ENCODE measurements around the gene KCTD5. TPM values are rescaled to one million over a fixed set of nuclear protein-coding genes. Genes with fewer than 3 reads are reported as not detected.

The KCTD5 gene
- polyA plus RNA-seq, 1 donor from 2014 or later, result 42.7 TPM

DNA sequence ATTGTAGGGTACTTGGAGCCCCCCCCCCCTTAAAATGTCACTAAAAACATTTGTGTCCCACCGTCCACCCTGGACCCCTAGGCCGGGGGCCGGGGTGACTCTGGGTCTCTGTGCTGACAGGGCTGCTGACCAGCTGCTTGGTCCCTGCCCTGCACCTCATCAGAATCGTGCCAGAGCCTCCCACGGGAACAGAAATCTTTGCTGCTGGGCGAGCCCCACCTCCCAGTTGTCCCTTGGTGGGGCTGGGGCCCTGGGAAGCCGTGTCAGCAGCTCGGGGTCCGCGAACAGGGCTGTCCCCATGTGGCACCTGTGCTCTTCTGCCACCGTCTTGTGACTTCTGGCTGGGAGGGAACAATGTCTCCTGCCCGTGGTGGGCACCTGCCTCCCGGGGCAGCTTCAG is 18.5 kb downstream of the KCTD5 start:
- no peaks in the 10 kb centered on the region for H4K20me1 ChIP-seq (ENCODE audit: insufficient read depth)
- H2AFZ ChIP-seq (ENCODE audit: low read depth, low read length), result no peak overlapping the region
- no peak for TF ChIP-seq EP300 (conservative IDR thresholded peaks at IDR 0.05; ENCODE audit: poor library complexity, severe bottlenecking)
- TF ChIP-seq, protein P1, sequence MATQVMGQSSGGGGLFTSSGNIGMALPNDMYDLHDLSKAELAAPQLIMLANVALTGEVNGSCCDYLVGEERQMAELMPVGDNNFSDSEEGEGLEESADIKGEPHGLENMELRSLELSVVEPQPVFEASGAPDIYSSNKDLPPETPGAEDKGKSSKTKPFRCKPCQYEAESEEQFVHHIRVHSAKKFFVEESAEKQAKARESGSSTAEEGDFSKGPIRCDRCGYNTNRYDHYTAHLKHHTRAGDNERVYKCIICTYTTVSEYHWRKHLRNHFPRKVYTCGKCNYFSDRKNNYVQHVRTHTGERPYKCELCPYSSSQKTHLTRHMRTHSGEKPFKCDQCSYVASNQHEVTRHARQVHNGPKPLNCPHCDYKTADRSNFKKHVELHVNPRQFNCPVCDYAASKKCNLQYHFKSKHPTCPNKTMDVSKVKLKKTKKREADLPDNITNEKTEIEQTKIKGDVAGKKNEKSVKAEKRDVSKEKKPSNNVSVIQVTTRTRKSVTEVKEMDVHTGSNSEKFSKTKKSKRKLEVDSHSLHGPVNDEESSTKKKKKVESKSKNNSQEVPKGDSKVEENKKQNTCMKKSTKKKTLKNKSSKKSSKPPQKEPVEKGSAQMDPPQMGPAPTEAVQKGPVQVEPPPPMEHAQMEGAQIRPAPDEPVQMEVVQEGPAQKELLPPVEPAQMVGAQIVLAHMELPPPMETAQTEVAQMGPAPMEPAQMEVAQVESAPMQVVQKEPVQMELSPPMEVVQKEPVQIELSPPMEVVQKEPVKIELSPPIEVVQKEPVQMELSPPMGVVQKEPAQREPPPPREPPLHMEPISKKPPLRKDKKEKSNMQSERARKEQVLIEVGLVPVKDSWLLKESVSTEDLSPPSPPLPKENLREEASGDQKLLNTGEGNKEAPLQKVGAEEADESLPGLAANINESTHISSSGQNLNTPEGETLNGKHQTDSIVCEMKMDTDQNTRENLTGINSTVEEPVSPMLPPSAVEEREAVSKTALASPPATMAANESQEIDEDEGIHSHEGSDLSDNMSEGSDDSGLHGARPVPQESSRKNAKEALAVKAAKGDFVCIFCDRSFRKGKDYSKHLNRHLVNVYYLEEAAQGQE (IDR thresholded peaks at IDR 0.05; ENCODE audit: borderline replicate concordance), result no peak
- TF ChIP-seq RAD21 (conservative IDR thresholded peaks at IDR 0.05), result no peak
- TF ChIP-seq POLR2AphosphoS5 (IDR thresholded peaks at IDR 0.05), result no peak
- no peak for TF ChIP-seq MXI1 (conservative IDR thresholded peaks at IDR 0.05; ENCODE audit: poor library complexity, severe bottlenecking)
- TF ChIP-seq EZH2 (IDR thresholded peaks at IDR 0.05; ENCODE audit: borderline replicate concordance, insufficient read depth, low read length, poor library complexity, severe bottlenecking), result no peak
- no peak for TF ChIP-seq SMC3 (conservative IDR thresholded peaks at IDR 0.05; ENCODE audit: poor library complexity)
- TF ChIP-seq TAF1 (IDR thresholded peaks at IDR 0.05; ENCODE audit: low read depth), result no peak
- TF ChIP-seq, protein P2, sequence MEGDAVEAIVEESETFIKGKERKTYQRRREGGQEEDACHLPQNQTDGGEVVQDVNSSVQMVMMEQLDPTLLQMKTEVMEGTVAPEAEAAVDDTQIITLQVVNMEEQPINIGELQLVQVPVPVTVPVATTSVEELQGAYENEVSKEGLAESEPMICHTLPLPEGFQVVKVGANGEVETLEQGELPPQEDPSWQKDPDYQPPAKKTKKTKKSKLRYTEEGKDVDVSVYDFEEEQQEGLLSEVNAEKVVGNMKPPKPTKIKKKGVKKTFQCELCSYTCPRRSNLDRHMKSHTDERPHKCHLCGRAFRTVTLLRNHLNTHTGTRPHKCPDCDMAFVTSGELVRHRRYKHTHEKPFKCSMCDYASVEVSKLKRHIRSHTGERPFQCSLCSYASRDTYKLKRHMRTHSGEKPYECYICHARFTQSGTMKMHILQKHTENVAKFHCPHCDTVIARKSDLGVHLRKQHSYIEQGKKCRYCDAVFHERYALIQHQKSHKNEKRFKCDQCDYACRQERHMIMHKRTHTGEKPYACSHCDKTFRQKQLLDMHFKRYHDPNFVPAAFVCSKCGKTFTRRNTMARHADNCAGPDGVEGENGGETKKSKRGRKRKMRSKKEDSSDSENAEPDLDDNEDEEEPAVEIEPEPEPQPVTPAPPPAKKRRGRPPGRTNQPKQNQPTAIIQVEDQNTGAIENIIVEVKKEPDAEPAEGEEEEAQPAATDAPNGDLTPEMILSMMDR (IDR thresholded peaks at IDR 0.05; ENCODE audit: poor library complexity, severe bottlenecking), result no peak
- no peaks in the 10 kb centered on the region for H3K36me3 ChIP-seq (ENCODE audit: insufficient read depth, low read length)
- H3K9ac ChIP-seq (ENCODE audit: low read length), result no peak overlapping the region
- H3K4me3 ChIP-seq (ENCODE audit: low read length), result no peak overlapping the region
- H3F3A ChIP-seq (ENCODE audit: insufficient read depth, low read length, poor library complexity, severe bottlenecking), result no peaks in the 10 kb centered on the region
- no peaks in the 10 kb centered on the region for H3K79me2 ChIP-seq (replicated peaks; ENCODE audit: insufficient read depth, low read length)
- no peaks in the 10 kb centered on the region for H3K9me2 ChIP-seq (ENCODE audit: insufficient read depth, low read length)
- H3K9me3 ChIP-seq (ENCODE audit: low read length), result no peaks in the 10 kb centered on the region
- no peak overlapping the region for H3K27ac ChIP-seq (ENCODE audit: low read length)
- H3K27me3 ChIP-seq (ENCODE audit: insufficient read depth, low read depth, low read length), result no peaks in the 10 kb centered on the region
- no peak overlapping the region for H3K4me2 ChIP-seq (ENCODE audit: low read length)

GRCh38 chr16:2701272-2701671 is 18.9 kb downstream of the KCTD5 start:
- Histone ChIP-seq H3K27ac (ENCODE audit: low read length) (no peak overlapping the region), H3K27me3 (ENCODE audit: insufficient read depth, low read depth, low read length) (no peaks in the 10 kb centered on the region), H4K20me1 (ENCODE audit: insufficient read depth) (no peaks in the 10 kb centered on the region), H3K9me2 (ENCODE audit: insufficient read depth, low read length) (no peaks in the 10 kb centered on the region), H3K9ac (ENCODE audit: low read length) (no peak overlapping the region), H3K4me2 (ENCODE audit: low read length) (no peak overlapping the region), H3K4me3 (ENCODE audit: low read length) (no peak overlapping the region), H3K79me2 (replicated peaks; ENCODE audit: insufficient read depth, low read length) (no peaks in the 10 kb centered on the region), H3F3A (ENCODE audit: insufficient read depth, low read length, poor library complexity, severe bottlenecking) (no peaks in the 10 kb centered on the region), H2AFZ (ENCODE audit: low read depth, low read length) (no peak overlapping the region), H3K9me3 (ENCODE audit: low read length) (no peaks in the 10 kb centered on the region), H3K36me3 (ENCODE audit: insufficient read depth, low read length) (no peaks in the 10 kb centered on the region)
- TF ChIP-seq, protein P1 (IDR thresholded peaks at IDR 0.05; ENCODE audit: borderline replicate concordance), result no peak
- TF ChIP-seq EP300 (conservative IDR thresholded peaks at IDR 0.05; ENCODE audit: poor library complexity, severe bottlenecking), result no peak
- TF ChIP-seq, protein P2 (IDR thresholded peaks at IDR 0.05; ENCODE audit: poor library complexity, severe bottlenecking), result no peak
- no peak for TF ChIP-seq MXI1 (conservative IDR thresholded peaks at IDR 0.05; ENCODE audit: poor library complexity, severe bottlenecking)
- TF ChIP-seq EZH2 (IDR thresholded peaks at IDR 0.05; ENCODE audit: borderline replicate concordance, insufficient read depth, low read length, poor library complexity, severe bottlenecking), result no peak
- no peak for TF ChIP-seq POLR2AphosphoS5 (IDR thresholded peaks at IDR 0.05)
- no peak for TF ChIP-seq TAF1 (IDR thresholded peaks at IDR 0.05; ENCODE audit: low read depth)
- TF ChIP-seq SMC3 (conservative IDR thresholded peaks at IDR 0.05; ENCODE audit: poor library complexity), result no peak
- TF ChIP-seq RAD21 (conservative IDR thresholded peaks at IDR 0.05), result no peak

Data from neural cell (in vitro differentiated cells).